Endometrial microvascular endothelial cells (primary cell): ENCODE data around the gene ST8SIA1. TPM values are rescaled to one million over a fixed set of nuclear protein-coding genes. Genes with fewer than 3 reads are reported as not detected.

Source experiments
- in situ Hi-C: cut with HindIII; loops from 2 replicates; pipeline ENCODE4 v1.10.0; 2017; ENCODE audit warnings: low sequenced_read_pairs, low pct_unique_long_range_greater_than_20kb; ENCODE audit errors: inconsistent ontology term
- total RNA-seq: library from RNA; depleted of rRNA; stranded (reverse); fragments of >200 nt; gene quantifications from one replicate; pipeline ENCODE4 v1.2.3, GENCODE V29; 2015; ENCODE audit errors: inconsistent ontology term

ST8SIA1 gene
- total RNA-seq, 1 donor from 2014 or later = not detected

- in situ Hi-C loops = no loop called here
Measured at GRCh38 chr12:22287776-22288621, 46.5 kb downstream of the ST8SIA1 start.

DNA sequence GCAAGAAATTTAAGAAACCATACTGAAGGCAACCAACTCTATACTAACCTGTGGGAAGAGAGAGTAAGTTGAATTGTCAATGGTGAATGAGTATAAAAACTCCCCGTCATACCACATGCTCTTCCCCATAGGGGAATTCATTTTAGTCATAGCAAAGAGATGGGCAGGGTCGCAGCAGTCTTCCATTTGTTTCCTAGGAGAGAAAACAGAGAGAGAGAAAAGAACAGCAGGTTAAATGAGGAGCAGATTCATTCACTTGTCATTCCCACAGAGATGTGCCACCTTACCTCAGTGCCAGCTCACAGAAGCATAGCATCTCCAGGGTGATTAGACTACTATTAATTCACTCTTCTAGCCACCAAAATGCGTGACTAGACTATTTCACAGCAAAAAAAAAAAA lies 47.4 kb downstream of the ST8SIA1 start:
- in situ Hi-C loops = no loop called here

GRCh38 chr12:22286569-22286968 lies 47.9 kb downstream of the ST8SIA1 start:
- in situ Hi-C loops = no loop called here

GRCh38 chr12:22285846-22286245 lies 48.7 kb downstream of the ST8SIA1 start:
- in situ Hi-C loops = no loop called here

DNA sequence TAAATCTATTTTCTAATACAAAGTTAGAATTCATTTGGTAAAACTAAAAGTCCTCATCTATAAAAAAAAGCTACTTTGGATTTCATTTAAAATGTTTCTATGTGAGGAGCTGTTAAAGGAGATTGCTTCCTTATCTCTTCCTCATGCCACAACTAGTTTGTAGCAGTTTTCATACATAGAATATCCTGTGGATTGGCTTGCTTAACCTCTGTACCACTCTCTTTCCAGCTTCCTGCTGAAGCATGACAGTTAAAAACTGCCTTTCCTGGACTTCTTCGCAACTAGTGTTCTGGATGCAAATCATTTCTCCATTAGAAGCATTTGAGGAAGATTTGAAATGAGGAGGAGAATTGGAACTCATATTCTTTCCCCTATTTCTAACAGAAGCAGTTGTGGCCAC lies 49.6 kb downstream of the ST8SIA1 start:
- in situ Hi-C loops = no loop called here

GRCh38 chr12:22283508-22283907 lies 51.0 kb downstream of the ST8SIA1 start:
- in situ Hi-C loops = no loop called here

GRCh38 chr12:22283006-22283506 lies 51.5 kb downstream of the ST8SIA1 start:
- in situ Hi-C loops = no loop called here

GRCh38 chr12:22282283-22282682 lies 52.2 kb downstream of the ST8SIA1 start:
- in situ Hi-C loops = no loop called here

DNA sequence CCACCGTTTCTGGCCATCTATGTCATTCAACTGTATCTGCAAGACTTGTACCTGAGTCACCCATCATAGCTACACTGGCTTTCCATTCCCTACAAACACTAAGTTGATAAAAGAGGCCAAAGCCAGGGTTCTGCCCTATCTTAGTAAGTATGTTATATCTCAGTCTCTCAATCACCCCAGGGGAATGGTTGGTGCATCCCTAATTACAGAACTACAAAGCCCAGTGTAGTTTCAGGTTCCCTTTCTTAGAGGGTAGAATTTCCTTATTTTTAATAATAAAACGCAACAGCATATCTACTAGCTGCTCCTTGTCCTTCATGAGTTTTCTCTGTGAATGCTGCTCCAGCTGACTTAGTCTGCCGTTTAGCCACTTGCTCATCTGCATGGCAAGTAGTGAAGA lies 57.6 kb downstream of the ST8SIA1 start:
- in situ Hi-C loops = no loop called here

DNA sequence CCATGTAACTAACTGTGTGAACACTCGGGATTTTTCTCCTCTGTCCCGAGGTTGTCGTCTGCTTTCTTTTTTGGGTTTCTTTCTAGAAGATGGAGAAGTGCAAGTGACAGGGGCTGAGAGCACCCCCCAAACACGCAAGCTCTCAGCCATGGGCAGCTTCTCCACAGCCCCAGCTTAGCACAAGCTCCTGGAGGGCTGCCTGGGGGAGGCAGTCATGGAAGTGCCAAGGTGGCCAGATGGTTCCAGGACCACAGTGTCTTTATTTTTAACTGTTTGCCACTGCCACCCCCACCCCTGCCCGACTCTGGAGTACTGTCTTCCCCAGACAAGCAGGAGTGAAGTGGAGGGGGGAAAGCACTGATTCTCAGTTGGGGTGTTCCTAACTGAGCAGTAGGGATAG lies 58.2 kb downstream of the ST8SIA1 start:
- in situ Hi-C loops = no loop called here

- in situ Hi-C loops = no loop called here
Measured at GRCh38 chr12:22275843-22276242, 58.7 kb downstream of the ST8SIA1 start.

GRCh38 chr12:22272335-22273151 lies 62.0 kb downstream of the ST8SIA1 start:
- in situ Hi-C loops = no loop called here

DNA sequence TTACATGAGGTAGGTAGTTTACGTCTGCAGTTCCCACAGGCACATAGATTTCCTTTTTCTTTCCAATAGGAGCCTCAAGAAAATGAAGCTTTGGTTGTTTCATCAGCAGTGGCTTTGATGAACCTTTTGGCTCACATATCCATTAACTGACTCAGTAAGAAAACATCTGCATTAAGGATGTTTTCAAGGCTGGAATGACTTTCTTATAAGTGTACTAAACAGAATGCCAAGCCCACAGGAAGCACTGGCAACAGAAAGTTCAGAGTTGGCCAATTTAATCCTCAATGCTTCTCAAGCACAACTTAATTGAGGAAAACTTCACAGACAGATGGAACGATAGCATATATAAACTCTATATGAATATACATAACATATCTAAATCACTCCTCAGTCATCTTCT lies 63.5 kb downstream of the ST8SIA1 start:
- in situ Hi-C loops = no loop called here

GRCh38 chr12:22268973-22269372 lies 65.5 kb downstream of the ST8SIA1 start:
- in situ Hi-C loops = no loop called here

DNA sequence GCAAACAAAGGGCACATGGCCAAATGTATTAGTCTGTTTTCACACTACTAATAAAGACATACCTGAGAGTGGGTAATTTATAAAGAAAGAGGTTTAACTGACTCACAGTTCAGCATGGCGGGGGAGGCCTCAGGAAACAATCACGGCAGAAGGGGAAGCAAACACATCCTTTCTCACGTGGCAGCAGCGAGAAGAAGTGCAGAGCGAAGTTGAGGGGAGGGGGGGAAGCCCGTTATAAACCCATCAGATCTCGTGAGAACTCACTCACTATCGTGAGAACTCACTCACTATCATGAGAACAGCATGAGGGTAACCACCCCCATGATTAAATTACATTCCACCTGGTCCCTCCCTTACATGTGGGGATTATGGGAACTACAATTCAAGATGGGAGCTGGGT lies 66.1 kb downstream of the ST8SIA1 start:
- in situ Hi-C loops = no loop called here

- in situ Hi-C loops = no loop called here
Measured at GRCh38 chr12:22266101-22266500, 68.4 kb downstream of the ST8SIA1 start.

GRCh38 chr12:22264380-22264779 lies 70.1 kb downstream of the ST8SIA1 start:
- in situ Hi-C loops = no loop called here

- in situ Hi-C loops = no loop called here
Measured at GRCh38 chr12:22262309-22262708, 72.2 kb downstream of the ST8SIA1 start.

DNA sequence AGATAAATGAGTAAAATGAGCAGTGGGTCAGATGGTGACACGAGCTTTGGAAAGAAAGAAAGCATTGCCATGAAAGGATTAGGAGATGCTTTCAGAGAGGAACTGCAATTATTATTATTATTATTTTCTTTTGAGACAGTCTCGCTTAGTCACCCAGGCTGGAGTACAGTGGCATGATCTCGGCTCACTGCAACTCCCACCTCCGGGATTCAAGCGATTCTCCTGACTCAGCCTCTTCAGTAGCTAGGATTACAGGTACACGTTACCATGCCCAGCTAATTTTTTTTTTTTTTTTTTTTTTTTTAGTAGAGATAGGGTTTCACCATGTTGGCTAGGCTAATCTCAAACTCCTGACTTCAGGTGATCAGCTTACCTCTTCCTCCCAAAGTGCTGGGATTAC lies 77.4 kb downstream of the ST8SIA1 start:
- in situ Hi-C loops = no loop called here

DNA sequence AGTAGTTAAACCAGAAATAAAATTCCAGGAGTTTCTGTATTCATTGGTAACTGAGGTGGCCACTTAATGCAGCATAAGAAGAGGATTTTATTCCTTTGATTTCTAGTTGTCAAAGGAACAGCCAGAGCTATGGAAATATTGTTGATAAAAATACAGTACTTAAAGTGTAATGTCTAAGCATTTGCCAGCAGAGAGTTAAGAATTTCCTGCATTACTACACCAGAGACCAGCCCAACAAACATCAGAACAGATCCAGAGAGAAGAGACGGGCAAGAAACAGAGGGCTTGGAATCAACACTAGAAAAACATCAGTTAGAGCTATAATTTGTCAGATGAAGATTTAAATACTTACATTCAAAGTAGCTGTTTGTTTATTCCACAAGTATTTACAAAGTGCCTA lies 77.9 kb downstream of the ST8SIA1 start:
- in situ Hi-C loops = no loop called here
